Type B pancreatic cell (in vitro differentiated cells): Measurements from ENCODE around the gene RAPGEF5. TPM values are rescaled to one million over a fixed set of nuclear protein-coding genes. Genes with fewer than 3 reads are reported as not detected.

ENCODE experiments used
- DNase-seq: peaks from one replicate; pipeline ENCODE4 v3.0.0; 2021; ENCODE audit warnings: mixed read lengths; ENCODE audit not compliant: unreplicated experiment; ENCODE audit errors: extremely low spot score
- H3K27ac Mint-ChIP-seq: 2 replicates; pipeline ENCODE4 v1.8.0; 2021; ENCODE audit warnings: mild to moderate bottlenecking, mixed read lengths
- H3K27me3 Mint-ChIP-seq: 2 replicates; pipeline ENCODE4 v1.8.0; 2021; ENCODE audit warnings: mixed read lengths
- H3K36me3 Mint-ChIP-seq: 2 replicates; pipeline ENCODE4 v1.8.0; 2021; ENCODE audit warnings: mixed read lengths
- H3K4me1 Mint-ChIP-seq: one replicate; pipeline ENCODE4 v1.8.0; 2021; ENCODE audit warnings: mixed read lengths; ENCODE audit not compliant: unreplicated experiment
- H3K4me3 Mint-ChIP-seq: 2 replicates; pipeline ENCODE4 v1.8.0; 2021; ENCODE audit warnings: mild to moderate bottlenecking, mixed read lengths
- H3K9me3 Mint-ChIP-seq: 2 replicates; pipeline ENCODE4 v1.8.0; 2021; ENCODE audit warnings: mixed read lengths
- total RNA-seq: library from RNA; stranded (reverse); gene quantifications from 2 replicates; pipeline ENCODE4 v1.2.1, GENCODE V29; 2021; ENCODE audit warnings: low replicate concordance
- TF ChIP-seq, protein P1 (sequence below): fragments of 200-600 bp; sonication (generic); conservative IDR thresholded peaks from 2 replicates; pipeline ENCODE4 v1.5.0; 2021; ENCODE audit warnings: antibody characterized with exemption, mild to moderate bottlenecking

RAPGEF5 gene
- total RNA-seq, 1 donor from 2014 or later: 13.3 TPM

DNA sequence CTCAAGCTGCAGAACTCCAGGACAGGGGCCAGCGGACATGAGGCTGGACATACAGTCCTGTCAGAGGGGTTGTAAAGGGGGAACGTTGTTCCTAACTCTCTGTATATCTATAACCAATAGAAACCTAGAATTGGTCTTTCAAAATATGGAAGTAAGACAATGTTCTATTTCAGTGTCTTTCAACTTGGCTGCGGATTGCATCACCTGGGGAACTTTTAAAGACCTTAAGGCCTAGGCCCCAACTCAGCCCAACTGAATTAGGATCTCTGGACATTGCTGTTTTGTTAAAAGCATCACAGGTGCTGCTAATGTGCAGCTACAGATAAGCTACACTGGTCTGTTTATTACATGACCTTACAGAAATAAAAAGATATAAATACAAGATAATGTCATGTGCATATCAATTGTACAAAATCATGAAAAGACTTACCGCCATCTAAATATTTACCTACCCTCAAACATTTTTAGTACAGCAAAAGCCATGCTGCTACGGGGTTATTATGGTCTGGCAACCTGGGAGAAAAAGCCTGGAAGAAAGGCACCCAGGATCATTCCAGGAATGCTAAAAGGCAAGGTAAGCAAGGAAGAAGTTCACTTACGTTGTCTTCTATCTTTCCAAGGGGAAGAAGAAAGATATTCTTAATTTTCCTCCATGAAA, 169.1 kb downstream of the RAPGEF5 start:
- DNase-seq: no peak
- H3K4me3 Mint-ChIP-seq: no peak overlapping the region
- TF ChIP-seq, protein P1, sequence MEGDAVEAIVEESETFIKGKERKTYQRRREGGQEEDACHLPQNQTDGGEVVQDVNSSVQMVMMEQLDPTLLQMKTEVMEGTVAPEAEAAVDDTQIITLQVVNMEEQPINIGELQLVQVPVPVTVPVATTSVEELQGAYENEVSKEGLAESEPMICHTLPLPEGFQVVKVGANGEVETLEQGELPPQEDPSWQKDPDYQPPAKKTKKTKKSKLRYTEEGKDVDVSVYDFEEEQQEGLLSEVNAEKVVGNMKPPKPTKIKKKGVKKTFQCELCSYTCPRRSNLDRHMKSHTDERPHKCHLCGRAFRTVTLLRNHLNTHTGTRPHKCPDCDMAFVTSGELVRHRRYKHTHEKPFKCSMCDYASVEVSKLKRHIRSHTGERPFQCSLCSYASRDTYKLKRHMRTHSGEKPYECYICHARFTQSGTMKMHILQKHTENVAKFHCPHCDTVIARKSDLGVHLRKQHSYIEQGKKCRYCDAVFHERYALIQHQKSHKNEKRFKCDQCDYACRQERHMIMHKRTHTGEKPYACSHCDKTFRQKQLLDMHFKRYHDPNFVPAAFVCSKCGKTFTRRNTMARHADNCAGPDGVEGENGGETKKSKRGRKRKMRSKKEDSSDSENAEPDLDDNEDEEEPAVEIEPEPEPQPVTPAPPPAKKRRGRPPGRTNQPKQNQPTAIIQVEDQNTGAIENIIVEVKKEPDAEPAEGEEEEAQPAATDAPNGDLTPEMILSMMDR: no peak
- no peaks in the 10 kb centered on the region for H3K9me3 Mint-ChIP-seq
- peaks cover 4% of the 10 kb centered on the region for H3K36me3 Mint-ChIP-seq
- peaks cover 29% of the 10 kb centered on the region for H3K4me1 Mint-ChIP-seq
- H3K27me3 Mint-ChIP-seq: no peaks in the 10 kb centered on the region
- no peak overlapping the region for H3K27ac Mint-ChIP-seq

DNA sequence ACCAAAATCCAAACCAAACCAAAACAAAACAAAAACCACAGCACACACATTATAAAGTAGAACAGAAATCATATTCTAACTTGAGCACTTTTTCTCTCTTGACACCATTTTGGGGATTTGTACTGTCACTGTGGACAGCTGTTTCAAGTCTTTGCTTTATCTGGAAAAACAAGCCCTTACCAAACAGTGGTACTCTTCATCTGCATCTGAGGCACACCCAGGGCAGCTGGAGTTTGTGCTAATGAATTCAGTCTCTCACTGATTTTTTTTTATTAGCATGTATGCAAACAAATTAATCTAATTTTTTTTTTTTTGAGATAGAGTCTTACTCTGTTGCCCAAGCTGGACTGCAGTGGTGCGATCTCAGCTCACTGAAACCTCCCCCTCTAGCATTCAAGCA, 171.4 kb downstream of the RAPGEF5 start:
- Mint-ChIP-seq H3K4me1 (peaks cover 19% of the 10 kb centered on the region), H3K27ac (no peak overlapping the region), H3K36me3 (peaks cover 7% of the 10 kb centered on the region), H3K9me3 (no peaks in the 10 kb centered on the region), H3K27me3 (no peaks in the 10 kb centered on the region), H3K4me3 (no peak overlapping the region)
- no peak for DNase-seq
- TF ChIP-seq, protein P1: no peak

DNA sequence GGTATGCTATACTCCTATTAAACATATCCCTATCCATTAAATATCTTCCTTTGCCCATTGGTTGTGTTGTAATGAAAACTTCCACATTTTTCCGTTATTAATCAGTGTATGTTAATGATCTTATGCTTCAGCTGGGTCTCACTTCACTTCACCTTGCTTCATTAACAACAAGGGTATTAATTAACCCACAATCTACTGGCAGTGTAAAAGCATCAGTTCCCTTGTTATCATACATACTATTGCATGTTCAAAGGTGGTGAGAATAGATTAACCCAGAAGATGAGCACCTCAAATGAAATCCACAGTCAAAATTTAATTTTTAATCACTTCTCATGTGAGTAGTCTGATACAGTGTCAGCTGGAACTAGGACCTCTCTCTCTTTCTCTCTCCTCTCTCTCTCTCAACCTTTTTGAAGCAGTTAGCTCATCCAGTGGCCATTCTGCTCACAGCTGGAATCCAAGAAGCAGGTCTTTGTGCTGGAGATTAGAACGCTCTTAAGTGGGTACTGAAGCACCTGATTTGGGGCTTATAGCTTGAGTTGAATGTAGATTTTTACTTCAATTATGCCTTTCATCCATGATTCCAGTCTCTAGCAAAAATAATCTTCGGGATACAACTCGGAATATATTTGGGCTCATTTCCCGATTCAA, 172.3 kb downstream of the RAPGEF5 start:
- no peak for DNase-seq
- Mint-ChIP-seq H3K4me3 (no peak overlapping the region), H3K4me1 (peaks cover 16% of the 10 kb centered on the region), H3K36me3 (peaks cover 16% of the 10 kb centered on the region), H3K27ac (no peak overlapping the region), H3K27me3 (no peaks in the 10 kb centered on the region), H3K9me3 (peaks cover 3% of the 10 kb centered on the region)
- TF ChIP-seq, protein P1: no peak

DNA sequence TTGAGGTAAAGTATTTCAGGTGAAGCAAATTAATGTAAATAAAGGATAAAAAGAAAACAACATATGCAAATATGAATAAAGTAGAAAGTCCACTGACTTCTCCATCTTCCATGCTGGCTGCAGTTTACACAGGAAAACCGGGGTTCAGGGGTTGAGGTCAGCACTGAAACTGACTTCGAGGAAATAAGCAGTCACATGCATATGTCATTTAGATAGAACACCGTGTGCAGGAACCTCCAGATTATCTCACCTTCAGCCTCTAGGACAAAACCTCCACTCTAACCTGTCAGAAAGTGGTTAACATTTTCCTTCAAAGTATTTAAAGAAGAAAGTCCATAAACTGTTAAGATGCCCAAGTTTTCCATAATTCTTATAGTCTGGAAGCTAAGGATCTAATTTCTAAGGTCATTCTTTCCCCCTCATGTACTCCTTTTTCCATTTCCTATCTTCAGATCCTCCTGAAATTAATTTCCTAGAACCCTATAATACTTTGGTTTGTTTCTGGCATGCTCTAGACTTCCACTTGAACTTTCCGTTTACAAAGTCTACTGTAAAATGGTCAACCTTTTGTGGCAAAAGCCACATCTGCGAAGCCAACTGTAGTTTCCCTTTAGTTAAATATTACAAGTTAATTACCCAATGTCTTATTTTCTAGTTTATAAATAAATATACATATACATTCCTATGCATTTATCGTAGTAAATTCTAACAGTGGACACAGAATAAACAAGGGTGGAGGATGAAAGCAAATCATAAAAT, 173.3 kb downstream of the RAPGEF5 start:
- Mint-ChIP-seq H3K27me3 (no peaks in the 10 kb centered on the region), H3K4me3 (no peak overlapping the region), H3K9me3 (peaks cover 6% of the 10 kb centered on the region), H3K36me3 (peaks cover 17% of the 10 kb centered on the region), H3K4me1 (peaks cover 10% of the 10 kb centered on the region), H3K27ac (no peak overlapping the region)
- no peak for DNase-seq
- TF ChIP-seq, protein P1: no peak

DNA sequence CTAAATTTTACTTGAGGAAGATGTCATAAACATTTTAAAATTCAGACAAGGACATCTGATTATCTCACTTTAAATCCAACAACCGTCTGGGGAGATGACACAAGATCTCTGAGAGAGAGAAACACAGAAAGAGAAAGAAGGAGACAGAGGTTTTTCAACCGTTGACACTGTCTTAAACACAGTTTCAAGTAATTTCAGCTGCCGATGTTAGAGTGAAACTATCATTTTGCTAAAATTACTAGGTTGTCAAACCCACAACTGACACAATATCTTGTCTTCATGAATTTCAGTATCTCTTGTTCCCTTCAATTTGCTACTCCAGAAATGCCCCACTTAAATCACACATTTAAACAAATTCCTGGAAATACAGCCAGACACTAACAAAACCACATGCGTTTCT, 174.8 kb downstream of the RAPGEF5 start:
- Mint-ChIP-seq H3K27me3 (no peaks in the 10 kb centered on the region), H3K36me3 (peaks cover 20% of the 10 kb centered on the region), H3K9me3 (peaks cover 6% of the 10 kb centered on the region), H3K27ac (no peak overlapping the region), H3K4me1 (peaks cover 10% of the 10 kb centered on the region), H3K4me3 (no peak overlapping the region)
- TF ChIP-seq, protein P1: no peak
- no peak for DNase-seq
